Neural progenitor cell (in vitro differentiated cells): ENCODE measurements around the gene CAPN2. TPM values are rescaled to one million over a fixed set of nuclear protein-coding genes. Genes with fewer than 3 reads are reported as not detected.

Source experiments
- DNase-seq: peaks from one replicate; pipeline ENCODE4 v3.0.0-alpha.2; 2016; ENCODE audit warnings: low spot score
- H2AFZ ChIP-seq: fragments of 200-600 bp; sonication (generic); replicated peaks from 2 replicates; pipeline ENCODE4 v1.6.1; 2016; ENCODE audit warnings: antibody characterized with exemption
- H3F3A ChIP-seq: fragments of 200-600 bp; sonication (generic); 2 replicates; pipeline ENCODE4 v1.6.1; 2016; ENCODE audit warnings: antibody characterized with exemption, low read depth
- H3K27ac ChIP-seq: fragments of 200-600 bp; sonication (generic); 2 replicates; pipeline ENCODE4 v1.5.1; 2016; ENCODE audit warnings: mild to moderate bottlenecking
- H3K27me3 ChIP-seq: fragments of 200-600 bp; sonication (generic); 2 replicates; pipeline ENCODE4 v1.6.1; 2016; ENCODE audit warnings: mild to moderate bottlenecking, moderate library complexity
- H3K36me3 ChIP-seq: fragments of 200-600 bp; sonication (generic); 2 replicates; pipeline ENCODE4 v1.5.1; 2016
- H3K4me1 ChIP-seq: fragments of 200-600 bp; sonication (generic); 2 replicates; pipeline ENCODE4 v1.6.1; 2016; ENCODE audit warnings: mixed run types
- H3K4me2 ChIP-seq: fragments of 200-600 bp; sonication (generic); 2 replicates; pipeline ENCODE4 v1.6.1; 2016
- H3K4me3 ChIP-seq: fragments of 200-600 bp; sonication (generic); 2 replicates; pipeline ENCODE4 v1.5.1; 2016
- H3K79me2 ChIP-seq: fragments of 200-600 bp; sonication (generic); 2 replicates; pipeline ENCODE4 v1.6.1; 2016; ENCODE audit warnings: low read depth
- H3K9ac ChIP-seq: fragments of 200-600 bp; sonication (generic); 2 replicates; pipeline ENCODE4 v1.6.1; 2016
- H3K9me3 ChIP-seq: fragments of 200-600 bp; sonication (generic); 2 replicates; pipeline ENCODE4 v1.5.1; 2016; ENCODE audit warnings: low read depth
- H4K20me1 ChIP-seq: fragments of 200-600 bp; sonication (generic); 2 replicates; pipeline ENCODE4 v1.6.1; 2016; ENCODE audit warnings: low read depth
- H3K27ac Mint-ChIP-seq: 3 replicates; pipeline ENCODE4 v1.8.0; 2021; ENCODE audit warnings: mixed read lengths
- H3K27me3 Mint-ChIP-seq: 2 replicates; pipeline ENCODE4 v1.8.0; 2022; ENCODE audit warnings: low read depth, mild to moderate bottlenecking, inconsistent platforms, moderate library complexity, mixed read lengths; ENCODE audit not compliant: insufficient read depth
- H3K36me3 Mint-ChIP-seq: 3 replicates; pipeline ENCODE4 v1.8.0; 2021; ENCODE audit warnings: mixed read lengths
- H3K4me1 Mint-ChIP-seq: 3 replicates; pipeline ENCODE4 v1.8.0; 2021; ENCODE audit warnings: mixed read lengths
- H3K4me3 Mint-ChIP-seq: 3 replicates; pipeline ENCODE4 v1.8.0; 2021; ENCODE audit warnings: mild to moderate bottlenecking, moderate library complexity, mixed read lengths
- H3K9me3 Mint-ChIP-seq: 3 replicates; pipeline ENCODE4 v1.8.0; 2020; ENCODE audit warnings: mixed read lengths
- CTCF ChIP-seq: fragments of 200-600 bp; sonication (generic); IDR thresholded peaks from 2 replicates; pipeline ENCODE4 v1.5.1; 2017; ENCODE audit warnings: antibody characterized with exemption, mild to moderate bottlenecking
- EZH2 ChIP-seq: fragments of 200-600 bp; sonication (generic); IDR thresholded peaks from 2 replicates; pipeline ENCODE4 v1.6.1; 2017; ENCODE audit warnings: antibody characterized with exemption, mild to moderate bottlenecking, moderate library complexity
- EZH2phosphoT487 ChIP-seq: fragments of 200-600 bp; sonication (generic); IDR thresholded peaks from 2 replicates; pipeline ENCODE4 v1.6.1; 2017; ENCODE audit warnings: antibody characterized with exemption
- total RNA-seq: library from RNA; depleted of rRNA; stranded (reverse); fragments of >200 nt; gene quantifications from 2 replicates; pipeline ENCODE4 v1.2.3, GENCODE V29; 2015; ENCODE audit warnings: low replicate concordance

The CAPN2 gene
- total RNA-seq, 1 donor from 2014 or later: 61.7 TPM

DNA sequence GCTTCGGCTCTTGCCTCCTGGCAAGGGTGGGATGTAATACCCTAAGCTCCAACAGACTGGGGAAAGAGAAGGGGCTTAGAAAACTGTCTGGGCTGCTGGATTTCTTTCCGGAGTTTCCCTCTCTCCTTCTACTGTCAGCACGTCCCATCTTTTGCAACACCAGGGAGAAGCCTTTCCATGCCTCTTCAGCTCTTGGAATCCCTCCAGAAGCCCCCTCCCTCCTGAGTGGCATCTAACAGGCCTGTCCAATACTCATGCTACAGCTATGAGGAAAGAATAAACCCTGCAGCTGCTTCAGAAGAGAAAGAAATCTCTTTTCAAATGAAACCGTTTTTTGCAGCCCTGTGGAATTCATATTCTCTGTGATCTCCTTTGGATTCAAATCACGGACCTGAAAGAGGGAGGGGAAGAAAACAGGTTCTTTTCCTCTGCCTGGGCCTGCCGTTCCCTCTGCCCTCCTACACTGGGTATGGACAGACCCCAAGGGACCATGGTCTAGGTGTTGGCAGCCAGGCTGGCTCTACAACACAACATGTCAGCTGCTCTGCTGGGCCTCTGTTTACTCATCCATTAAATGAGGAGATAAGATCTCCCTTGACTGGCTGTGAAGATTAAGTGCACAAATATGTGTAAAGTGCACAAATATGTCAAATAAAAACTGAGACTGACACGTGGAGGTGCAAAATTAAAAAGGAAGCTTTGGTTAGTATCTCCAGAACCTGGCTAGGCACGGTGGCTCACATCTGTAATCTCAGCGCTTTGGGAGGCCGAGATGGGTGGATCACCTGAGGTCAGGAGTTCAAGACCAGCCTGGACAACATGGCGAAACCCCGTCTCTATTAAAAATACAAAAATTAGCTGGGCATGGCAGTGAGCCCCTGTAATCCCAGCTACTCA is 6.0 kb upstream of the CAPN2 start:
- Mint-ChIP-seq H3K36me3 (no peaks in the 10 kb centered on the region), H3K27ac (peak overlapping the region; percentile 50), H3K27me3 (peaks cover 15% of the 10 kb centered on the region), H3K9me3 (no peaks in the 10 kb centered on the region), H3K4me1 (peaks cover 32% of the 10 kb centered on the region), H3K4me3 (peak overlapping the region; percentile 17)
- no peaks in the 10 kb centered on the region for H3F3A ChIP-seq
- H3K4me2 ChIP-seq: no peak overlapping the region
- H3K36me3 ChIP-seq: no peaks in the 10 kb centered on the region
- TF ChIP-seq CTCF (no peak), EZH2 (no peak), EZH2phosphoT487 (no peak)
- DNase-seq: no peak
- H3K4me3 ChIP-seq: no peak overlapping the region
- no peak overlapping the region for H2AFZ ChIP-seq
- H3K79me2 ChIP-seq: no peaks in the 10 kb centered on the region
- H3K9me3 ChIP-seq: no peaks in the 10 kb centered on the region
- H3K27me3 ChIP-seq: peaks cover 2% of the 10 kb centered on the region
- H3K27ac ChIP-seq: no peak overlapping the region
- no peaks in the 10 kb centered on the region for H3K4me1 ChIP-seq
- H4K20me1 ChIP-seq: no peaks in the 10 kb centered on the region
- no peak overlapping the region for H3K9ac ChIP-seq

DNA sequence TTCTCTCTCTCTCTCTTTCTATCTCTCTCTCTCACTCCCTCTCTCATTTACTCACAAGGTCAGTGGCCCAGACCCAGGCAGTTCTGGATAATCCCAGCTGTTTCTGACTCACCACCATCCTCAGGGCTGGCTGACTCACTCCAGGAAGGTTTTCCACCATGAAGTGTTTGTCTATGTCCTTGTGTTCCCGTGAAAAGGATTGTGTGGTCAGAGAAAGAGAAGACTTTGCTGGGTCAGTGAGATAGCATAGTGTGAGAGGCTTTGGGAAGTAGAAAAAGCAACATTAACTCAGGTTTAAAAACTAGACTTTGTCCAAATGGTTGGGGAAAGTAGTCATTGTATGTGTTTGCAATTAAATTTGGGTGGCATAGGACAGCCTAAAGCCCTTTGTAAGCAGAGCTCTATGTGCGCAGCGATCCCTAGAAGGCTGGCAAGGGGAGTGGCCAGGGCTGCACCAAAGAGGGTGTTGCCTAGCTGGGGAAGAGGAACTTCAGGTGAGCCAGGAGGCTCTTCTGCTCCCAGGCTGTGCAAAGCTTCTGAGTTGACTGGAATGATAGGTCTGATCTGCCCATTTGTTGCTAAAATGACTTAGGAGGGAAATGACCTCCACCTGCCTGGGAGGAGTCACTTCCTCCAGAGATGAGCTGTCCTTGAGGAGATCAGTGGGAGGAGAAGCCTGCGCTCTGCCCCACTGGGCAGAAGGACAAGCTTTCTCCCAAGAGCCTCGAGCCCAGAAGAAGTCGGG is 4.9 kb upstream of the CAPN2 start:
- H3K4me3 ChIP-seq: no peak overlapping the region
- H3K9ac ChIP-seq: no peak overlapping the region
- no peak for TF ChIP-seq CTCF
- H4K20me1 ChIP-seq: no peaks in the 10 kb centered on the region
- no peaks in the 10 kb centered on the region for H3K9me3 ChIP-seq
- H3K4me1 ChIP-seq: no peaks in the 10 kb centered on the region
- Mint-ChIP-seq H3K4me1 (peaks cover 30% of the 10 kb centered on the region), H3K36me3 (no peaks in the 10 kb centered on the region), H3K27me3 (peaks cover 15% of the 10 kb centered on the region), H3K4me3 (peak overlapping the region; percentile 36), H3K9me3 (no peaks in the 10 kb centered on the region), H3K27ac (no peak overlapping the region)
- no peak overlapping the region for H3K27ac ChIP-seq
- no peak for DNase-seq
- no peaks in the 10 kb centered on the region for H3K36me3 ChIP-seq
- peaks cover 9% of the 10 kb centered on the region for H3K27me3 ChIP-seq
- H3F3A ChIP-seq: no peaks in the 10 kb centered on the region
- no peak overlapping the region for H2AFZ ChIP-seq
- H3K4me2 ChIP-seq: no peak overlapping the region
- H3K79me2 ChIP-seq: no peaks in the 10 kb centered on the region

DNA sequence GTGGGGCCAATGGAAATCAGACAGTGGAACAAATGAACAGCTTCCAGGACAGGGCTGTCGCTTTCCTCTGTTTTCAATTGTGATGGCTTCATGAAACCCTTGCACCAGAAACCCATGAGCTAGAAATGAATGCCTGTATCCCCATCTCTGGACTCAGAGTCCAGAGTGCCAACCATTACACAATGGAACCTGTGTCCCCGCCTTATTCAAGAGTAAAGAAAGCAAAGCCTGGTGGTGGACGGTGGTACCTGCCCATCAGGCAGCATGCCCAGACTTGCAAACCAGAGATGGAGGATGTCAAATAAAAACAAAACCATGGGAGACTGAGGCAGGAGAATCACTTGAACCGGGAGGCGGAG is 4.4 kb upstream of the CAPN2 start:
- H3K9ac ChIP-seq: no peak overlapping the region
- no peaks in the 10 kb centered on the region for H3K36me3 ChIP-seq

More for the DNA sequence above, 4.4 kb upstream of the CAPN2 start:
- no peak overlapping the region for H3K4me3 ChIP-seq
- H3K79me2 ChIP-seq: no peaks in the 10 kb centered on the region
- peaks cover 17% of the 10 kb centered on the region for H3K27me3 Mint-ChIP-seq
- H3K4me3 Mint-ChIP-seq: peak overlapping the region; percentile 18
- H3K27ac ChIP-seq: no peak overlapping the region
- H3F3A ChIP-seq: no peaks in the 10 kb centered on the region
- H3K9me3 ChIP-seq: no peaks in the 10 kb centered on the region
- no peaks in the 10 kb centered on the region for H3K9me3 Mint-ChIP-seq
- no peak for TF ChIP-seq EZH2phosphoT487
- TF ChIP-seq CTCF: no peak
- no peak for TF ChIP-seq EZH2
- no peak for DNase-seq
- no peak overlapping the region for H3K27ac Mint-ChIP-seq
- H3K36me3 Mint-ChIP-seq: no peaks in the 10 kb centered on the region
- H2AFZ ChIP-seq: no peak overlapping the region
- H3K4me1 ChIP-seq: no peaks in the 10 kb centered on the region
- H4K20me1 ChIP-seq: no peaks in the 10 kb centered on the region
- H3K4me1 Mint-ChIP-seq: peaks cover 31% of the 10 kb centered on the region
- H3K4me2 ChIP-seq: no peak overlapping the region
- peaks cover 14% of the 10 kb centered on the region for H3K27me3 ChIP-seq
